Hepatocyte (in vitro differentiated cells): ENCODE results near the gene PPIF.

Source experiments
- EZH2 ChIP-seq: fragments of 200-600 bp; sonication (generic); IDR thresholded peaks from 2 replicates; pipeline ENCODE4 v1.6.1; 2016; ENCODE audit warnings: antibody characterized with exemption, mild to moderate bottlenecking, borderline replicate concordance
- EZH2phosphoT487 ChIP-seq: fragments of 200-600 bp; sonication (generic); IDR thresholded peaks from one replicate; pipeline ENCODE4 v1.6.1; 2018; ENCODE audit warnings: antibody characterized with exemption, mild to moderate bottlenecking, low read depth, moderate library complexity; ENCODE audit not compliant: unreplicated experiment, severe bottlenecking
- TF ChIP-seq, protein P1 (sequence below): fragments of 200-600 bp; sonication (generic); IDR thresholded peaks from 2 replicates; pipeline ENCODE4 v1.5.1; 2016; ENCODE audit warnings: antibody characterized with exemption, mild to moderate bottlenecking; ENCODE audit not compliant: poor library complexity

DNA sequence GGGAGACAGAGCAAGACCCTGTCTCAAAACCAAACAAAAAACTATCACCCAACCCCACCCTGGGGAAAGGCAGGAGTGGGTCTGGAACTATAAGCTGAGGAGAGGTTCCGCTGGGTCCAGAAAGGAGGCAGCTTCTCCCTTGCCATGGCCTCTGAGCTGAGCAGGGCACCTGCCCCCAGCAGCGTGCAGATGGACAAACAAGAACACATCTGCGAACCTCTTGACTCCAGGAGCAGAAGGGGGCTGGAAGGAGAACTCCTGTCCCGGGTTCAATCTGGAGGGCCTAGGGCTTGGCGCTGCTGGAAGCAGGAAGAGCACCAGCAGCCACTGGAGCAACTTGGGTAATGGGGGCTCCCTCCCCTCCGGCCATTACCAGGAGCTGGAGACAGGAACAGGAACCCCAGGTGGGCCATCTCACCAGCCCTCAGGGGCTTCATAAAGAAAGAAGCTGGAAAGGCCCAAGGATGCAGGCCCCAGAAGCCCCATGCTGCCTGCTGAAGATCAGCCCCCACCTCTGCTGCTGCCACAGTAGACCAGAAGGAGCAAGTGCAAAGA, 19.0 kb upstream of the PPIF start:
- TF ChIP-seq, protein P1, sequence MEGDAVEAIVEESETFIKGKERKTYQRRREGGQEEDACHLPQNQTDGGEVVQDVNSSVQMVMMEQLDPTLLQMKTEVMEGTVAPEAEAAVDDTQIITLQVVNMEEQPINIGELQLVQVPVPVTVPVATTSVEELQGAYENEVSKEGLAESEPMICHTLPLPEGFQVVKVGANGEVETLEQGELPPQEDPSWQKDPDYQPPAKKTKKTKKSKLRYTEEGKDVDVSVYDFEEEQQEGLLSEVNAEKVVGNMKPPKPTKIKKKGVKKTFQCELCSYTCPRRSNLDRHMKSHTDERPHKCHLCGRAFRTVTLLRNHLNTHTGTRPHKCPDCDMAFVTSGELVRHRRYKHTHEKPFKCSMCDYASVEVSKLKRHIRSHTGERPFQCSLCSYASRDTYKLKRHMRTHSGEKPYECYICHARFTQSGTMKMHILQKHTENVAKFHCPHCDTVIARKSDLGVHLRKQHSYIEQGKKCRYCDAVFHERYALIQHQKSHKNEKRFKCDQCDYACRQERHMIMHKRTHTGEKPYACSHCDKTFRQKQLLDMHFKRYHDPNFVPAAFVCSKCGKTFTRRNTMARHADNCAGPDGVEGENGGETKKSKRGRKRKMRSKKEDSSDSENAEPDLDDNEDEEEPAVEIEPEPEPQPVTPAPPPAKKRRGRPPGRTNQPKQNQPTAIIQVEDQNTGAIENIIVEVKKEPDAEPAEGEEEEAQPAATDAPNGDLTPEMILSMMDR = no peak
- TF ChIP-seq EZH2 (no peak), EZH2phosphoT487 (no peak)
